ENCODE measurements around the gene ZYX. TPM values are rescaled to one million over a fixed set of nuclear protein-coding genes. Genes with fewer than 3 reads are reported as not detected.

Gene ZYX
- total and polyA plus RNA-seq, 9 donors: 41.4 to 290 (median 214) TPM

- WGBS (ENCODE audit: insufficient coverage): 85% methylated on average over 7 of the region's 9 CpGs
- Histone ChIP-seq H3K9me3 (replicated peaks; ENCODE audit: control insufficient read depth, low read depth, low read length) (no peaks in the 10 kb centered on the region), H3K36me3 (ENCODE audit: control insufficient read depth, insufficient read depth, low read length) (no peaks in the 10 kb centered on the region), H3K27ac (ENCODE audit: low read length) (no peak overlapping the region), H3K27me3 (ENCODE audit: control insufficient read depth, insufficient read depth, low read length) (peaks cover 2% of the 10 kb centered on the region), H3K4me3 (ENCODE audit: low read length) (no peak overlapping the region), H3K4me1 (ENCODE audit: control insufficient read depth, insufficient read depth, low read length) (no peaks in the 10 kb centered on the region)
- DNase-seq: no peak
These were observed 29.6 kb upstream of the ZYX start for GRCh38 chr7:143351574-143351973.

- H3K4me1 ChIP-seq (ENCODE audit: control insufficient read depth, insufficient read depth, low read length): no peaks in the 10 kb centered on the region
- H3K27me3 ChIP-seq (ENCODE audit: control insufficient read depth, insufficient read depth, low read length): peaks cover 2% of the 10 kb centered on the region
- no peak overlapping the region for H3K27ac ChIP-seq (ENCODE audit: low read length)
- no peak for DNase-seq
- H3K36me3 ChIP-seq (ENCODE audit: control insufficient read depth, insufficient read depth, low read length): no peaks in the 10 kb centered on the region
- no peaks in the 10 kb centered on the region for H3K9me3 ChIP-seq (replicated peaks; ENCODE audit: control insufficient read depth, low read depth, low read length)
- 72% methylated on average over 11 of the region's 11 CpGs for WGBS (ENCODE audit: insufficient coverage)
- H3K4me3 ChIP-seq (ENCODE audit: low read length): no peak overlapping the region
These were observed 28.6 kb upstream of the ZYX start for GRCh38 chr7:143352531-143353002.

GRCh38 chr7:143354376-143354775, 26.8 kb upstream of the ZYX start:
- Histone ChIP-seq H3K27ac (ENCODE audit: low read length) (no peak overlapping the region), H3K36me3 (ENCODE audit: control insufficient read depth, insufficient read depth, low read length) (no peaks in the 10 kb centered on the region), H3K4me1 (ENCODE audit: control insufficient read depth, insufficient read depth, low read length) (no peaks in the 10 kb centered on the region), H3K9me3 (replicated peaks; ENCODE audit: control insufficient read depth, low read depth, low read length) (no peaks in the 10 kb centered on the region), H3K4me3 (ENCODE audit: low read length) (no peak overlapping the region), H3K27me3 (ENCODE audit: control insufficient read depth, insufficient read depth, low read length) (peaks cover 10% of the 10 kb centered on the region)
- no peak for DNase-seq
- 95% methylated on average over 6 of the region's 8 CpGs for WGBS (ENCODE audit: insufficient coverage)

DNA sequence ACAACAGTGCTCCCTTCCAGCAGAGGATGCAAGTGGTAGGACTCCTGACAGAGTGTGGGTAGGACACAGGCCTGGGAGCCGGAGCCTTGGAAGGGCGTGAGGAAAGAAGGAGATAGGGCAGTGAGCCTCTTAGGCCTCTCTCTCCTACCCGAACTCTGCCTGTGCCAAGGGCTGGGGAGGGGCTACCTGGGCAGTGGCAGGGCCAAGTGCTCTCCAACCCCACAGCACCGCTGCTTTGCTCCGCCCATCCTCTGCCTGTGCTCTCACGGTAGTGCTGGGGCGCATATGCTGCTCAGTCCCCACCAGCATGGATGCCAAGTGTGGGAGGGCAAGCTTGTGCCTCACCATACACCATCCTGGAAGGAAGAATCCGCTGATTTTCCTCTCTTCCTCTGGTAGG, 26.2 kb upstream of the ZYX start:
- H3K4me3 ChIP-seq (ENCODE audit: low read length): no peak overlapping the region
- no peaks in the 10 kb centered on the region for H3K9me3 ChIP-seq (replicated peaks; ENCODE audit: control insufficient read depth, low read depth, low read length)
- no peak for DNase-seq
- 90% methylated on average over 7 of the region's 8 CpGs for WGBS (ENCODE audit: insufficient coverage)
- H3K36me3 ChIP-seq (ENCODE audit: control insufficient read depth, insufficient read depth, low read length): no peaks in the 10 kb centered on the region
- peaks cover 16% of the 10 kb centered on the region for H3K27me3 ChIP-seq (ENCODE audit: control insufficient read depth, insufficient read depth, low read length)
- H3K27ac ChIP-seq (ENCODE audit: low read length): no peak overlapping the region
- H3K4me1 ChIP-seq (ENCODE audit: control insufficient read depth, insufficient read depth, low read length): no peaks in the 10 kb centered on the region

DNA sequence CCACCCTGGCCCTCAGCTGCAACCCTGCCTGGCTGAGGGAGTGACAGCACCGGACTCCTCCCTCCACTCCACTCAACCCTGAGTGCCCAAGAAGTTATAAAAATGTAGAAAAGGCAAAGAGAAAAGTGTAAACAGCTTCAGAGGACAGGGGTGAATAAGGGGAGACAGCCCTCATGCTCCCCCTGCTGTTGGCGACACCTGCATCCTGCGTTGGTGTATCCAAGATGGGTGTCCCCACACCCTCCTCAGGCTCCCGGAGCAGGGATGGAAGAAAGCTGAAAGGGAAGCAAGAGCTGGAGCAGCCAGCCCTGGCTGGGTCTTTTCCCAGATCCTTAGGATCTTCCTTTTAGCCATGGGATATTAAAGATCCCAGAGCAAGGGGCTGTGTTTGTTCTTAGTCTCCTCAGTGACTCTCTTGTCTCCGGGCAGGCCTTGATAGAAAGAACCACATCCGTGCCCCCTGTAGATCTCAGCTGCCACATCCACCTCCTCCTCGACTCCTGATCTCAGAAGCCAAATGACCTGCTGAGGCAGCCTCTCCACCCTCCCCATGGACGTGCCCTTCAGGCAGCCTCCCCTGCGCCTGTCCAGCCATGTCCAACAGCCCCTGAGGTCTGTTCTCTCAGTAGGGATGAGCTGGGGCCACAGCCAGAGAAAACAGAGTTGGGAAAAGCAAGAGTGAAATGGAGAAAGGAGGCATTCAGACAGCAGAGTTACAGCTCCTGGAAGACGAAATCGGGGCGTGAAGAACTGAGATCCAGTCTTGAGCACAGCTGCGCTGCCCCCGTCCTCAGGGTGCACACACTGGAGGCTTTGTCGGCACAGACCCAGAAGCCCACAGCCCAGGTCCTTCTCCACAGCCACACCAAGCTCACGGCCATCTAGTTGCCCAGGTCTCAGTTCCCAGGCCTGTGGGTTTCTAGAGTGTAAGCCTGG, 25.4 kb upstream of the ZYX start:
- Histone ChIP-seq H3K36me3 (ENCODE audit: control insufficient read depth, insufficient read depth, low read length) (no peaks in the 10 kb centered on the region), H3K4me3 (ENCODE audit: low read length) (no peak overlapping the region), H3K27ac (ENCODE audit: low read length) (no peak overlapping the region), H3K27me3 (ENCODE audit: control insufficient read depth, insufficient read depth, low read length) (peaks cover 22% of the 10 kb centered on the region), H3K4me1 (ENCODE audit: control insufficient read depth, insufficient read depth, low read length) (no peaks in the 10 kb centered on the region), H3K9me3 (replicated peaks; ENCODE audit: control insufficient read depth, low read depth, low read length) (no peaks in the 10 kb centered on the region)
- DNase-seq: no peak
- 89% methylated on average over 10 of the region's 16 CpGs for WGBS (ENCODE audit: insufficient coverage)

DNA sequence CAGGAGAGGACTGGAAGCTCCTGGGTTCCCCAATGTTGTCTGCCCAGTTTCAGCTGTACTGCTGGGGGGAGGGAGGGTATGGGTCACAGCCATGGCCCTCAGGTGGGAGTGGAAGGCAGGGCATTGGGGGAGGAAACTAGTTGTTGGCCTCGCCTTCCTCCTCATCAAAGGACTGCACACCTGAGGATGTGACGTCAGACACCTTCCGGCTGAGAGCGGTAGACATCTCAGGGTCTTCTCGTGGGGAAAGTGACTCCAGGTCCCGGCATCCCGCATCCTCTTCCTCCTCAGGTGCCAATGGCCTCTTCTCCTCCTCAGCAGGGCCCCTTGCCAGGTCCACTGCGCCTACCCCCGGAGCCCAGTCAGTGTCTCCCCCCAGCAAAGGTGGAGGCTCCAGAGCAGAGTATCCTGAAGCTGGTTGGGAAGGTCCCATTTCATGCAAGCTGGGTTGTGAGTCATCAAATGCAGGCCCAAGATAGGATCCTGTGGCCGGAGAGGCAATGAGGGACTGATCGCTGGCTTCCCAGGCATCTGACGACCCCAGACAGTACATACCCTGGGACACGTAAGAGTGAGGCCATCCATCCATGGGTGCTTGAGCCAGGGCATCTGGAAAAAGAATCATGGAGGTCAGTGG, 24.6 kb upstream of the ZYX start:
- H3K4me3 ChIP-seq (ENCODE audit: low read length): no peak overlapping the region
- H3K4me1 ChIP-seq (ENCODE audit: control insufficient read depth, insufficient read depth, low read length): no peaks in the 10 kb centered on the region

GRCh38 chr7:143358626-143359025, 22.5 kb upstream of the ZYX start:
- Histone ChIP-seq H3K9me3 (replicated peaks; ENCODE audit: control insufficient read depth, low read depth, low read length) (no peaks in the 10 kb centered on the region), H3K27ac (ENCODE audit: low read length) (no peak overlapping the region), H3K4me3 (ENCODE audit: low read length) (no peak overlapping the region), H3K27me3 (ENCODE audit: control insufficient read depth, insufficient read depth, low read length) (peaks cover 48% of the 10 kb centered on the region), H3K36me3 (ENCODE audit: control insufficient read depth, insufficient read depth, low read length) (no peaks in the 10 kb centered on the region), H3K4me1 (ENCODE audit: control insufficient read depth, insufficient read depth, low read length) (peaks cover 8% of the 10 kb centered on the region)
- no peak for DNase-seq
- WGBS (ENCODE audit: insufficient coverage): 90% methylated on average over 11 of the region's 12 CpGs

More for the DNA sequence above, 24.6 kb upstream of the ZYX start:
- 93% methylated on average over 12 of the region's 13 CpGs for WGBS (ENCODE audit: insufficient coverage)
- DNase-seq: no peak
- H3K27me3 ChIP-seq (ENCODE audit: control insufficient read depth, insufficient read depth, low read length): peaks cover 31% of the 10 kb centered on the region
- no peaks in the 10 kb centered on the region for H3K9me3 ChIP-seq (replicated peaks; ENCODE audit: control insufficient read depth, low read depth, low read length)
- no peak overlapping the region for H3K27ac ChIP-seq (ENCODE audit: low read length)
- no peaks in the 10 kb centered on the region for H3K36me3 ChIP-seq (ENCODE audit: control insufficient read depth, insufficient read depth, low read length)

DNA sequence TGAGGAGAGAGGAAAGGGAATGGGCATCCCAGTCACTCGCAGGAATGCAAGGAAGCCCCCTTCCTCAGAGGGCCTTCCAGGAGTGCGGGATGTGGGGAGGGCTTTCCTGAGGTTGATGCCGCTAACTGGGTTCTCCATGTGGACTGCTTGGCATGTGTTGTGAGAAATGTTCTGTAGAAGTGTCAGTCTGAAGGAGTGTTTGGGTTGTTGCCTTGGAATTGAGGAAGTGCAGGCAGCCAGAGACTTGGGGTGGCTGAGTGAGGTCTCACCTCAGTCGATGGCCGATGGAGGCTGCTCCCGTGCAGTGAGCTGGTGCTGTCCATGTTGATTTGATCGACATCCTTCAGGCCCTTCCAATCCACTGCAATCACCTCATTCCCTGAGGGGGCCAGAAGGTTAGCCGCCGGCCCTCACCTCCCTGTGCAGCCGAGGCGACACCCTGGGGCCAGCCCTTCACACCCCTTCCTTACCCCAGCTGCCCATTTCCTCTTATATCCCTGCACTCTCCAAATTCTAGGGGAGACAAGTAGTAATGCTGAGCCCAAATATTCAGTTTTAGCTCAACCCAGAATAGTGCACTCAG, 21.3 kb upstream of the ZYX start:
- Histone ChIP-seq H3K9me3 (replicated peaks; ENCODE audit: control insufficient read depth, low read depth, low read length) (no peaks in the 10 kb centered on the region), H3K36me3 (ENCODE audit: control insufficient read depth, insufficient read depth, low read length) (no peaks in the 10 kb centered on the region), H3K4me1 (ENCODE audit: control insufficient read depth, insufficient read depth, low read length) (peaks cover 8% of the 10 kb centered on the region), H3K27ac (ENCODE audit: low read length) (no peak overlapping the region), H3K4me3 (ENCODE audit: low read length) (no peak overlapping the region), H3K27me3 (ENCODE audit: control insufficient read depth, insufficient read depth, low read length) (peaks cover 57% of the 10 kb centered on the region)
- DNase-seq: no peak
- WGBS (ENCODE audit: insufficient coverage): 61% methylated on average over 8 of the region's 11 CpGs

DNA sequence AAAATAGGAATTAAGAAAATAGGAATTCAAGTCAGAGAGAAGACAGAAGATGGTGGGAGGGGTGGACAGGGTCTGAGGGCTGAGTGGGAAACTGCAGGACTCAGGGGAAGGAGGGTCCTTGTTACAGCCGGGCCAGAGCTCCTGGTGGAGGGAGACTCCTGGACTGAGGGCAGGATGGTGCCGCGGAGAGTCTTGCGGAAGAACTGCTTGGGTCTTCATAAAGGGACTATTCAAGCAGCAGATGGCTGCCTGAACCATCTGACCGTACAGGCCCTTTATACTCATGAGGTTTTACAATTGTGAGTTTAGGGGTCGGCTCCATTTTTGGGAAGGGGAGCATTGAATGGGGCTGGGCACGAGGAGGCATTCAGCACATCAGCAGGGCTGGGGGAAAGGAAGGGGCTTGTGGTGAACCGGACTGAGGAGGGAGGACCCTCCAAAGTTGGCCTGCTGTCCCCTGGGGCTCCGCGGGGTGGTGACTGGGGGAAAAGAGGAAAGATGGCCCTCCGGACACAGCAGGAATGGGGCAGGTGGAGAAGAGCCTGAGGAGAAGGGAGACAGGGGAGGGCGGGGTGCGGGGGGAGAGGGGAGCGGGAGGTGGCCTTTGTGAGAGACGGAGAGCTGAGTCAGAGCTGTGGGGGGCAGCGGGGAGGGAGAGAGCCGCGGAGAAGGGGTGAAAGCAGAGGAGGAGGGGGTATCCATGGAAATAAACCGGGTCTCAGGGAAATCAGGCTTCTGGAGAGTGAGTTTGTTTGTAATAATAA, 20.2 kb upstream of the ZYX start:
- no peaks in the 10 kb centered on the region for H3K9me3 ChIP-seq (replicated peaks; ENCODE audit: control insufficient read depth, low read depth, low read length)
- DNase-seq: no peak
- H3K4me1 ChIP-seq (ENCODE audit: control insufficient read depth, insufficient read depth, low read length): peaks cover 8% of the 10 kb centered on the region
- H3K36me3 ChIP-seq (ENCODE audit: control insufficient read depth, insufficient read depth, low read length): no peaks in the 10 kb centered on the region
- WGBS (ENCODE audit: insufficient coverage): 16% methylated on average over 14 of the region's 19 CpGs
- no peak overlapping the region for H3K27ac ChIP-seq (ENCODE audit: low read length)
- peaks cover 63% of the 10 kb centered on the region for H3K27me3 ChIP-seq (ENCODE audit: control insufficient read depth, insufficient read depth, low read length)
- H3K4me3 ChIP-seq (ENCODE audit: low read length): no peak overlapping the region
